ENCODE measurements around the gene LCP1.
"Not testable (repeated sequence)": the region's sequence is repeated elsewhere in the genome, so short reads cannot be mapped to it uniquely, and the experiment has no call there.

LCP1 gene

DNA sequence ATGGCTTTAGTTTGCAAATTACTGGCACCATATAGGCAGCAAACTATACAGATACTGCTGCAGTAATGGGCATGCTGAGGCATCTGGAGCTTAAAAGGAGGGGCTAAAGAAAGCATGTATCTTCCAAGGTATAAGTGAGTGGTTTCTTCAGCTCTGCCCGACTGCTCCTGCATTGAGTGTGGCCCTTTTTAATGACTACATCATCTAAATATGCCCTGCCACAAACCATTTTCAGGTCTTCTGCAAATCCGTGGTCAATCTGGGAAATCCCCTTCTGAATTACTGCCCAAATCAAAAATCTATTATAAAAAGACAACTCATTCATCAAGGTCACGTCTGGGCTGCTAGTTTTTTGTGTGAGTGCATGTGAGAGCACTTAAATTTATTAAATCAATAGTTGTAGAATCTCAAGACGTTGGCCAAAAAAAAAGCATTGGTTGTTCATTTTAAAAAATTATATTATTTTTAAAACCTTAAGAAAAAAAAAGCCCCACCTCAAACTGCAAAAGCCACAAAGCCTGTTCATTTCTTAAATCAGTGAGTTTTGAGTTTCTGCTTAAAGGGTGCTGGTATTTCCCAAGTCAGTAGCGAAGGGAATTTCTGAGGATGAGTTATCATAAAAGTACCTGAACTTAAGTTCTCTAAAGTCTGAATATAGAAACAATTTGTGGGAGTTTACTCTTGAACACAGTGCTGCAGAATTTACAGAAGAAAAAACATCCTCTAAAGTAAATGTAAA, 16.3 kb downstream of the LCP1 start:
- H3K4me2 ChIP-seq (ENCODE audit: low read length): peak overlapping the region; percentile 32
- TF ChIP-seq EZH2 (IDR thresholded peaks at IDR 0.05; ENCODE audit: borderline replicate concordance, low read length): no peak
- TF ChIP-seq, protein P1, sequence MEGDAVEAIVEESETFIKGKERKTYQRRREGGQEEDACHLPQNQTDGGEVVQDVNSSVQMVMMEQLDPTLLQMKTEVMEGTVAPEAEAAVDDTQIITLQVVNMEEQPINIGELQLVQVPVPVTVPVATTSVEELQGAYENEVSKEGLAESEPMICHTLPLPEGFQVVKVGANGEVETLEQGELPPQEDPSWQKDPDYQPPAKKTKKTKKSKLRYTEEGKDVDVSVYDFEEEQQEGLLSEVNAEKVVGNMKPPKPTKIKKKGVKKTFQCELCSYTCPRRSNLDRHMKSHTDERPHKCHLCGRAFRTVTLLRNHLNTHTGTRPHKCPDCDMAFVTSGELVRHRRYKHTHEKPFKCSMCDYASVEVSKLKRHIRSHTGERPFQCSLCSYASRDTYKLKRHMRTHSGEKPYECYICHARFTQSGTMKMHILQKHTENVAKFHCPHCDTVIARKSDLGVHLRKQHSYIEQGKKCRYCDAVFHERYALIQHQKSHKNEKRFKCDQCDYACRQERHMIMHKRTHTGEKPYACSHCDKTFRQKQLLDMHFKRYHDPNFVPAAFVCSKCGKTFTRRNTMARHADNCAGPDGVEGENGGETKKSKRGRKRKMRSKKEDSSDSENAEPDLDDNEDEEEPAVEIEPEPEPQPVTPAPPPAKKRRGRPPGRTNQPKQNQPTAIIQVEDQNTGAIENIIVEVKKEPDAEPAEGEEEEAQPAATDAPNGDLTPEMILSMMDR (IDR thresholded peaks at IDR 0.05; ENCODE audit: low read length): no peak
- H3K4me1 ChIP-seq (ENCODE audit: insufficient read depth, low read length, severe bottlenecking): peaks cover 62% of the 10 kb centered on the region
- H4K20me1 ChIP-seq (ENCODE audit: insufficient read depth, low read length): peaks cover under 1% of the 10 kb centered on the region; the same call in 1 of the 2 replicates
- H3K4me3 ChIP-seq (ENCODE audit: low read depth, low read length, poor library complexity, severe bottlenecking): no peak overlapping the region
- no peak overlapping the region for H2AFZ ChIP-seq (ENCODE audit: low read length)
- no peaks in the 10 kb centered on the region for H3K9me2 ChIP-seq (ENCODE audit: low read depth, low read length)
- peaks cover 87% of the 10 kb centered on the region for H3K79me2 ChIP-seq (ENCODE audit: insufficient read depth, low read length)
- H3K9me3 ChIP-seq (ENCODE audit: low read length): no peaks in the 10 kb centered on the region
- H3K27ac ChIP-seq (ENCODE audit: low read depth, low read length, poor library complexity, severe bottlenecking): peak overlapping the region; percentile 44
- no peaks in the 10 kb centered on the region for H3K27me3 ChIP-seq (ENCODE audit: insufficient read depth, low read length)
- peaks cover 60% of the 10 kb centered on the region for H3K36me3 ChIP-seq (ENCODE audit: insufficient read depth, low read length)
- peaks cover 4% of the 10 kb centered on the region; the same call in 1 of the 2 replicates for H3F3A ChIP-seq (ENCODE audit: insufficient read depth, low read length)
- no peak overlapping the region for H3K9ac ChIP-seq (ENCODE audit: low read length)

DNA sequence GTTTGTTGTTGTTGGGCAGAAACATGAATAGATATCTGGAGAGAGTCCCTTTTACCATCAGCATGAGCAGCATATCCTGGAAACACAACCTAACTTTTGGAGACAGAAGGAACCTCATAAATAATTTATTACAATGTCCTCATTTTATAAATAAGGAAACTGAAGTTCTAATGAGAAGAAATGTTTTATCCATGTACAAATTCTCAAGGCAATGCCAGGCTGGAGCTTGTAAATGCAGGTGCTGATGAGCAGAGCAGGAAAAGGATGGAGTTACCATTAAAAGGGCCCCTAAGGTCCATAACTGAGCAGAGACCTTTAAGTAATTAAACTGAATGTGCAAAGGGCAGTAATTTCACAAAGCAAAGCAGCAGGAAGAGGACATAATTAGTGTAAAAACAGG, 17.3 kb downstream of the LCP1 start:
- peaks cover 4% of the 10 kb centered on the region; the same call in 1 of the 2 replicates for H3F3A ChIP-seq (ENCODE audit: insufficient read depth, low read length)
- no peak overlapping the region for H3K4me2 ChIP-seq (ENCODE audit: low read length)
- peaks cover 60% of the 10 kb centered on the region for H3K36me3 ChIP-seq (ENCODE audit: insufficient read depth, low read length)
- H3K4me3 ChIP-seq (ENCODE audit: low read depth, low read length, poor library complexity, severe bottlenecking): no peak overlapping the region
- H3K4me1 ChIP-seq (ENCODE audit: insufficient read depth, low read length, severe bottlenecking): peaks cover 60% of the 10 kb centered on the region
- no peaks in the 10 kb centered on the region for H3K27me3 ChIP-seq (ENCODE audit: insufficient read depth, low read length)
- peaks cover 87% of the 10 kb centered on the region for H3K79me2 ChIP-seq (ENCODE audit: insufficient read depth, low read length)
- H4K20me1 ChIP-seq (ENCODE audit: insufficient read depth, low read length): peaks cover 9% of the 10 kb centered on the region; the same call in 1 of the 2 replicates
- no peak overlapping the region for H2AFZ ChIP-seq (ENCODE audit: low read length)
- H3K9me3 ChIP-seq (ENCODE audit: low read length): no peaks in the 10 kb centered on the region
- no peak overlapping the region for H3K27ac ChIP-seq (ENCODE audit: low read depth, low read length, poor library complexity, severe bottlenecking)
- no peak for TF ChIP-seq EZH2 (IDR thresholded peaks at IDR 0.05; ENCODE audit: borderline replicate concordance, low read length)
- TF ChIP-seq, protein P1 (IDR thresholded peaks at IDR 0.05; ENCODE audit: low read length): no peak
- H3K9ac ChIP-seq (ENCODE audit: low read length): no peak overlapping the region
- H3K9me2 ChIP-seq (ENCODE audit: low read depth, low read length): no peaks in the 10 kb centered on the region

DNA sequence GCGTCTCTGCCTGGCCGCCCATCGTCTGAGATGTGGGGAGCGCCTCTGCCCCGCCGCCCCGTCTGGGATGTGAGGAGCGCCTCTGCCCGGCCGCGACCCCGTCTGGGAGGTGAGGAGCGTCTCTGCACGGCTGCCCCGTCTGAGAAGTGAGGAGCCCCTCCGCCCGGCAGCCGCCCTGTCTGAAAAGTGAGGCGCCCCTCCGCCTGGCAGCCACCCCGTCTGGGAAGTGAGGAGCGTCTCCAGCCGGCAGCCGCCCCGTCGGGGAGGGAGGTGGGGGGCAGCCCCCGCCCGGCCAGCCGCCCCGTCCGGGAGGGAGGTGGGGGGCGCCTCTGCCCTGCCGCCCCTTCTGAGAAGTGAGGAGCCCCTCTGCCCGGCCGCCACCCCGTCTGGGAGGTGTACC, 19.2 kb downstream of the LCP1 start:
- H3K36me3 ChIP-seq (ENCODE audit: insufficient read depth, low read length): peaks cover 66% of the 10 kb centered on the region
- not testable (repeated sequence) for H3F3A ChIP-seq (ENCODE audit: insufficient read depth, low read length); H3K9me2 ChIP-seq (ENCODE audit: low read depth, low read length); H3K9me3 ChIP-seq (ENCODE audit: low read length); H3K4me2 ChIP-seq (ENCODE audit: low read length); H3K27me3 ChIP-seq (ENCODE audit: insufficient read depth, low read length); H2AFZ ChIP-seq (ENCODE audit: low read length); H3K9ac ChIP-seq (ENCODE audit: low read length); H4K20me1 ChIP-seq (ENCODE audit: insufficient read depth, low read length); H3K27ac ChIP-seq (ENCODE audit: low read depth, low read length, poor library complexity, severe bottlenecking); H3K4me3 ChIP-seq (ENCODE audit: low read depth, low read length, poor library complexity, severe bottlenecking)
- H3K79me2 ChIP-seq (ENCODE audit: insufficient read depth, low read length): peaks cover 73% of the 10 kb centered on the region
- peaks cover 41% of the 10 kb centered on the region for H3K4me1 ChIP-seq (ENCODE audit: insufficient read depth, low read length, severe bottlenecking)
